T-helper 2 cell treated with Interferon-gamma antibody and Interleukin-4, amounts not matched to agents 5 μg/mL and 100 μg/mL, for 36 hours (primary cell): ENCODE data around the gene CFAP119.

Source experiments
- DNase-seq: peaks from one replicate; pipeline ENCODE4 v3.0.0; 2021; ENCODE audit warnings: low spot score
- H3K27ac Mint-ChIP-seq: one replicate; pipeline ENCODE4 v1.8.0; 2021; ENCODE audit warnings: mild to moderate bottlenecking, mixed read lengths
- H3K27me3 Mint-ChIP-seq: one replicate; pipeline ENCODE4 v1.8.0; 2021; ENCODE audit warnings: low read depth, mixed read lengths
- H3K36me3 Mint-ChIP-seq: one replicate; pipeline ENCODE4 v1.8.0; 2021; ENCODE audit warnings: low read depth, mixed read lengths
- H3K4me1 Mint-ChIP-seq: one replicate; pipeline ENCODE4 v1.8.0; 2021; ENCODE audit warnings: low read depth, mixed read lengths
- H3K4me3 Mint-ChIP-seq: one replicate; pipeline ENCODE4 v1.8.0; 2022; ENCODE audit warnings: mild to moderate bottlenecking, moderate library complexity, mixed read lengths
- H3K9me3 Mint-ChIP-seq: one replicate; pipeline ENCODE4 v1.8.0; 2021; ENCODE audit warnings: mixed read lengths

CFAP119 gene

DNA sequence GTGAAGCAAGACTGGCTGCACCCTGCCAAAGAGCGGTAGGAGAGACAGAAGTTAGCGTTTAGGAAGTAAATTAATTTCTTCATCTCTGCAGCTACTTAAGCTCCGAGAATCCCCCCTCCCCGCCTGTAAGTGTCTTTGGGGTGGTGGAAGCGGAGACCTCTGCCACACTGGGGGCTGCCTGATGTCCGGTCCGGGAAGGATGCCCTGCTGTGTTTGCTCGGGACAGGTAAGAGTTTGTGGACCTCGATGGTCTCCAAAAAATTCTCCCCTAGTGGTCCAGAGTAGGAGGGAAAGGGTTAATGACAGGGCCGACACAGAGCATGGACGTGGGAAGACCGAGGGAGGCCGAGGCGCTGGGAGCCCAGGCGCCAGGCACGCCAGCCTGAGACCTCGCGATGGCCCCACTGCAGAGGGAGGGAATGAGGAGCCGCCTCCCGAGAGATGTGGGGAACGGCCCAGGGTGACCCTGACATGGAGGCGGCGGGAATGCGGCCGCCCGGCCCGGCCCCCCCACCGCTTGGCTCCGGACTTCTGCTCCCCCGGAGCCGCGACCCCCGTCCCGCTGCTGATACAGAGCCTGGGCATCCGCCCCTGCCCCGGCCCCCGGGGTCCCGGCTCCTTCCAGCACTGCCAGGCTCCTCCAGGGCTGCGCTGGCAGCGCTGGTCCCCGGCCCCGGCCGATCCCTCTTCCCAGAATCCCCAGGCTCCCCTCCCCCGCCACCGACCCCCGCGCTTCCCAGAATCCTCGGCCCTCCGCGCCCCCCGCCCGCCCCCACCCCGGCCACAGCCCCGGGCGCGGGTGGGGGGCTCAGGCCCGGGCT is 24.5 kb upstream of the CFAP119 start:
- H3K27ac Mint-ChIP-seq: no peak overlapping the region
- no peak for DNase-seq
- H3K4me1 Mint-ChIP-seq: no peaks in the 10 kb centered on the region
- peaks cover 39% of the 10 kb centered on the region for H3K27me3 Mint-ChIP-seq
- H3K9me3 Mint-ChIP-seq: no peaks in the 10 kb centered on the region
- H3K4me3 Mint-ChIP-seq: no peak overlapping the region
- H3K36me3 Mint-ChIP-seq: no peaks in the 10 kb centered on the region

DNA sequence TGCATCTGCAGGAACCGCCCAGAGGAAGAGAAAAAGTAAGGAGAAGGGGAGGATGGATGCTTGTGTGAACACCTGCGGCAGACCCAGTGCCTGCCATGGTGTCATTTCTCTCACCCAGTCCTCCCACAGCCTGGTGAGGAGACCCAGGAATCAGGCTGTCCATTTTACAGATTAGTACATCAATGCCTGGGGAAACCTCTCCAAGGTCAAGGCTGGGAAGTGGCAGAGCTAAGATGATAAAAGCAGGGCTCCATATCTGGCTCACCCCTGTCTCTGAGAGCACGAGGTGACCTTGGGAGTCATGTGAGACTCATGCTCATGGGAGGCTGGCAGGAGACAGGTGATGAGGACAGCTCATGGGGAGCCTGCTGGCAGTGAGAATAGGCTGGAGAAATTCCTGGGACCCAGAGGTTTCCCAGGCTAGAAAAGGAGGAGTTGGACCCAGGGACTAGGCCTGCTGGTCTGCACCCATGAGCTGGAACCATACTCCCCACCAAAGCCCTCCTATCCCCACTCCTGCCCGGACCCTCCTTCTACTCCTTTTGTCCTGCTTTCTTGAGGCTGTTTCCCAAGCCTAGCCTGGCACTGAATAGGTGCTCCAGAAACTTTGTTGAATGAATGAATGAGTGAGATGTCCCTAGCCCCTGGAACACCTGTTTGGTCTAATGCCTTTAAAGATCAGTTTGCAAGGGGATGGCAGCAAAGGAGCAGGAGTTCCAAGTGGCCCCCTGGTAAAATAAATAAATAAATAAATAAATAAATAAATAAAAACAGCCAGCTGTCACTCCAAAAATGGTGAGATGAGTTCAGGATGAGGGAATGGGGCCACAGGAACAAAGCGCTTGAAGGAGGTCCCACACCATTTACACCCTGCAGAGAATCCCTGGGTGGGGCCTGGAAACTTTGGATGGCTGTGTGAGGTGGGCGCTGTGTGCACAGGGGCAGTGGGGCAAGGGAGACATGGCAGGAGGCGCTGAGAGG is 23.6 kb upstream of the CFAP119 start:
- DNase-seq: no peak
- no peaks in the 10 kb centered on the region for H3K9me3 Mint-ChIP-seq
- H3K36me3 Mint-ChIP-seq: no peaks in the 10 kb centered on the region
- no peak overlapping the region for H3K27ac Mint-ChIP-seq
- H3K4me3 Mint-ChIP-seq: no peak overlapping the region
- no peaks in the 10 kb centered on the region for H3K4me1 Mint-ChIP-seq
- peaks cover 39% of the 10 kb centered on the region for H3K27me3 Mint-ChIP-seq

DNA sequence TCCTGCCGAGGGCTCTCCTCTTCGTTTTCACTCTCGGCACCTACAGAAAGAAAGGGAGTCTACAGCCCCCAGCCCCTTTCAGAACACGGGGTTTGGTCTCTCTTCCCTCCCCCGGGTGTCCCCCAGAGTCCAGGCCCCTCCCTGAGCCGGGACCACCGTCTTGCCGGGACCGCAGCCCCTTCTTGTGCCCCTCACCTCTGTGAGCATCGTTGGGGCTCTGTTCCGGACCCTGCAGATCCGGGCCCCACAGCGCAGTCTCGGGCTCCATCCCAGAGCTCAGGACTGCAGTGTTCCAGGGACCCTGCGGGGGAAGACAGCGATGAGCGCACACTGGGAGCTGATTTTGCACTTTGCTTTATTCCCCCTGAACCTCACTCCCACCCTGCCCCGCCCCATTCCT is 22.4 kb upstream of the CFAP119 start:
- Mint-ChIP-seq H3K4me3 (no peak overlapping the region), H3K36me3 (no peaks in the 10 kb centered on the region), H3K27ac (no peak overlapping the region), H3K27me3 (peaks cover 39% of the 10 kb centered on the region), H3K4me1 (no peaks in the 10 kb centered on the region), H3K9me3 (no peaks in the 10 kb centered on the region)
- no peak for DNase-seq

DNA sequence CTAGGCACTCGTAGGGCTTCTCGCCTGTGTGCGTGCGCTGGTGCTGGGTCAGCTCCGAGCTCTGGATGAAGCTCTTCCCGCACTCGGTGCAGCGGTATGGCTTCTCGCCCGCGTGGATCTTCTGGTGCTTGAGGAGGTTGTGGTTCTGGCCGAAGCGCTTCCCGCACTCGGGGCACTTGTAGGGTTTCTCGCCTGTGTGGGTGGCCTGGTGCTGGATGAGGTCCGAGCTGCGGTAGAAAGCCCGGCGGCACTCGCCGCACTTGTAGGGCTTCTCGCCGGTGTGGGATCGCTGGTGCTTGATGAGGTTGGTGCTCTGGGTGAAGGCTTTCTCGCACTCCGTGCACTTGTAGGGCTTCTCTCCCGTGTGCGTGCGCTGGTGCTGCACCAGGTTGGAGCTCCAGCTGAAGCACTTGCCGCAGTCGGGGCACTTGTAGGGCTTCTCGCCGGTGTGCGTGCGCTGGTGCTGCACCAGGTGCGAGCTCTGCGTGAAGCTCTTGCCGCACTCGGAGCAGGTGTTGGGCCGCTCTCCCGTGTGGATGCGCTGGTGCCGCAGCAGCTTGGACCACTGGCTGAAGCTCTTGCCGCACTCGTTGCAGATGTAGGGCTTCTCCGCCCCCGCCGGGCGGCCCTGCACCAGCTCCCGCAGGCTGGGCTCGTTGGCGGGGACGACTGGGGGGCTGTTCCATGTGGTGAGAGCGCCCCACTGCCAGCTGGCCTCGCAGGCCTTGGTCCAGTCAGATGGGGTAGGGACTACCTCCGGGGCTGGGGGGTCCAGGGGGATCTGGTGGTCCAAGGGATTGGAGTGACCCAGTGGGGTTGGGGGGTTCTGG is 21.6 kb upstream of the CFAP119 start:
- Mint-ChIP-seq H3K4me3 (no peak overlapping the region), H3K9me3 (no peaks in the 10 kb centered on the region), H3K36me3 (no peaks in the 10 kb centered on the region), H3K27ac (no peak overlapping the region), H3K27me3 (peaks cover 34% of the 10 kb centered on the region), H3K4me1 (no peaks in the 10 kb centered on the region)
- no peak for DNase-seq

DNA sequence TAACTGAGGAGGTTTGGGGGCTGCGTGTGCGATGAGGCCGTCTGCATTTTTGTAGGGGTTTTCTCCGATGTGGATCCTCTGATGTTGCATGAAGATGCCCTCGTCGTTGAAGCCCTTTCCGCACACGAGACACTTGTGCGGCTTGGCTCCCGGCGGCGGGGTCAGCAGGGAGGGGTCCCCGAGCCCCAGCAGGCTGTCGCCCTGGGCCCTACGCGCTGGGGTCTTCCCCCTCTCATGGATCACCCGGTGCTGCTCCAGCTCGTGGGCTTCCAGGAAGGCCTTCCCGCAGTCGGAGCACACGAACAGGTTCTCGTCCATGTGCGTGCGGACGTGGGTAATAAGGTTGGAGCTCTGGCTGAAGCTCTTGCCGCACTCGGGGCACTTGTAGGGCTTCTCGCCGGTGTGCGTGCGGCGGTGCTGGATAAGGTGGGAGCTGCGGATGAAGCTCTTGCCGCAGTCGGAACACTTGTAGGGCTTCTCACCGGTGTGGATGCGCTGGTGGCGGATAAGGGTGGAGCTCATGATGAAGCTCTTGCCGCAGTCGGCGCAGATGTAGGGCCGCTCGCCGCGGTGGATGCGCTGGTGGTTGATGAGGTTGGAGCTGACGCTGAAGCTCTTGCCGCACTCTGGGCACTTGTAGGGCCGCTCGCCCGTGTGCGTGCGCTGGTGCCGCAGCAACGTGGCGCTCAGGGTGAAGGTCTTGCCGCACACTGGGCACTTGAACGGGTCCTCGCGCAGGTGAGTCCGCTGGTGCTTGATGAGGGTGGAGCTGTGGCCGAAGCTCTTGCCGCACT is 20.8 kb upstream of the CFAP119 start:
- Mint-ChIP-seq H3K27ac (no peak overlapping the region), H3K27me3 (peaks cover 26% of the 10 kb centered on the region), H3K36me3 (no peaks in the 10 kb centered on the region), H3K4me1 (no peaks in the 10 kb centered on the region), H3K4me3 (no peak overlapping the region), H3K9me3 (no peaks in the 10 kb centered on the region)
- no peak for DNase-seq

DNA sequence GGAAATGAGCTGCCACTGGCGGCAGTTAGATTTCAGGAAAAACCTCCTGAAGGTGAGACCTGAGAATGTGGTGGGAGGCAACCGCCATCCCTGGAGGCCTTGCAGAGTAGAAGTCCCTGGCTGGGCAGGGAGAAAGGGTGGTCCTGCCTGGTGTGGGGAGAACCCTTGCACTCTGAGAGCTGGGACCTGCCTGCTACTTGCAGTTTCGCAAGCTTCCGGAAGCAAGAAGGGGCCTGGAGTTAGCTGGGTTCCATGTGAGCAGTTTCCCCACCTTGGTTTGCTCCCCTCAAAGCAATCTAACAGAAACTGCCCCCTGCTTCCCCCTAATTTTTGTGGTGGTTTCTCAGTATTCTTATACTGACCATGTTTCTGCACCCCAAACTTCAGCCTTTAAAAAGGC is 18.7 kb upstream of the CFAP119 start:
- H3K27me3 Mint-ChIP-seq: peaks cover 11% of the 10 kb centered on the region
- H3K36me3 Mint-ChIP-seq: no peaks in the 10 kb centered on the region
- H3K27ac Mint-ChIP-seq: no peak overlapping the region
- no peak overlapping the region for H3K4me3 Mint-ChIP-seq
- DNase-seq: no peak
- peaks cover 6% of the 10 kb centered on the region for H3K4me1 Mint-ChIP-seq
- no peaks in the 10 kb centered on the region for H3K9me3 Mint-ChIP-seq

DNA sequence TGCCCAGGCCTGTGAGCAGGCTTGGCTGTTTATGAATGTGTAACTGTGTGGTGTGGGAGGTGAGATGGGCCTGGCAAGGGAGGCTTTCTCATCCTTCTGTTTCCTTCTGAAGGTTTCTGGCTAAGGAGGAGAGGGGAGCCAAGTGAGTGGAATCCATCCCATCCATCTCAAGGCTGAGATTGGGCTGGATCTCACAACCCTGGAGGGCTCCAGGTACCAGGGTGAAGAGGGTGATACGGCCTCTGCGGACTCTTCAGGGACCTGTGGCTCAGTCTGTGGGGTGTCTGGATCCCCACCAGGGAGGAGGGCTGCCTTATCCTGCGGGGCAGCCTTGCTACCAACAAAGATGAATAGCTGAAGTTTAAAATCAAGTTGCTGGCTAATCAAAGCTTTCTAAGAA is 18.2 kb upstream of the CFAP119 start:
- Mint-ChIP-seq H3K27me3 (peaks cover 5% of the 10 kb centered on the region), H3K4me3 (no peak overlapping the region), H3K36me3 (no peaks in the 10 kb centered on the region), H3K4me1 (peaks cover 6% of the 10 kb centered on the region), H3K9me3 (no peaks in the 10 kb centered on the region), H3K27ac (no peak overlapping the region)
- no peak for DNase-seq

DNA sequence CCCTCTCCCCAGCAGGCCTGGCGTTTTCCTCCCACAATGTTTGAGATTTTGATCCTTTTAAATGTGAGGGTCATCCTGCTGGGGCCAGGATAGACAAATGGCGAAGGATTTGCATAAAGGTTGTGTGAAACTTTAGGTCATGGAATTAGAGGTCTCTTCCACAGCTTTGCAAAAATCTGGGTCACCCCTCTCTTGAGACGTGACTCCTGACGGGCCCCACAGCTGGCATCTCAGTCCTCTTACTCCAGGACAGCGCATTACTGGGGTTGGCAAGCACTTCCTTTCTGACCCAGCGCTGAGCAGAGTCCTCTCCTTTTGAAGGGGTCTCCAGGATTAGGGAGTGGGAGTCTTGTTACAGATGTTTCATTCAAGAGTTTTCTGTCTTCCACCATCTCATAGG is 17.7 kb upstream of the CFAP119 start:
- peaks cover 2% of the 10 kb centered on the region for H3K27me3 Mint-ChIP-seq
- H3K36me3 Mint-ChIP-seq: peaks cover 2% of the 10 kb centered on the region

DNA sequence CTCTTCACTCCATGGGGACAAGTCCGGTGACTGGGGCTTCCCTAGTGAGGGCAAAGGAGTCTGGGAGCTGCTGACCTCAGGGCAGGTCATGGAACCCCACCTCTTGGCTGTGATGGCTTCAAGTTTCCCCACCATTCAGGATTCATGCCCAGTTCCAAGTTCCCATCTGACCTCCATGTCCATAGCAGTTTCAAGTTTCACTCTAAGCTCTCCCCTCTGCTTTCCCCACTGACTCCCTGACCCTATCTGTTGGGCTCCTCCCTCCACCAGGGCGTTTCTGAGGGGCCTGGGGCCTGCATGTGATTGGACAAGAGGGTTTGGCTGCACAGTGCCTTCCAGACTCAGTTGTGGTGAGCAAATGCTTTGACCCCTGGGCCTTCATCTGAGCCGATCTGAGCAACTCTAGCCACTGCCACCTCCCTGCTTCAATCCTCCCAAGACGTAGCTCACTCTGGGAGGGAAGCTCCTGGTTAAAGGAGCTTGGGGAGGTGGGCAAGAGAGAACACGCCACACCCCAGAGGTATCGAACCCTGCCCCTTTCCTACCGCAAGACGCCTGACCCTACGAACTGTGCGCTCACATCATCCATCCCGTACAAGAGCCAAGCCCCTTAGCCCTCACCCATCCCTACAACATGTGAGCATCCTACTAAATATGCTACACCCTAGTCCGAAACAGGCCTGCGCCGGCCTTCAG is 16.8 kb upstream of the CFAP119 start:
- Mint-ChIP-seq H3K27me3 (no peaks in the 10 kb centered on the region), H3K9me3 (no peaks in the 10 kb centered on the region), H3K36me3 (peaks cover 5% of the 10 kb centered on the region), H3K27ac (no peak overlapping the region), H3K4me3 (no peak overlapping the region), H3K4me1 (peaks cover 9% of the 10 kb centered on the region)
- DNase-seq: no peak

More for the DNA sequence above, 17.7 kb upstream of the CFAP119 start:
- Mint-ChIP-seq H3K4me3 (no peak overlapping the region), H3K4me1 (peaks cover 8% of the 10 kb centered on the region), H3K27ac (no peak overlapping the region), H3K9me3 (no peaks in the 10 kb centered on the region)
- DNase-seq: no peak

DNA sequence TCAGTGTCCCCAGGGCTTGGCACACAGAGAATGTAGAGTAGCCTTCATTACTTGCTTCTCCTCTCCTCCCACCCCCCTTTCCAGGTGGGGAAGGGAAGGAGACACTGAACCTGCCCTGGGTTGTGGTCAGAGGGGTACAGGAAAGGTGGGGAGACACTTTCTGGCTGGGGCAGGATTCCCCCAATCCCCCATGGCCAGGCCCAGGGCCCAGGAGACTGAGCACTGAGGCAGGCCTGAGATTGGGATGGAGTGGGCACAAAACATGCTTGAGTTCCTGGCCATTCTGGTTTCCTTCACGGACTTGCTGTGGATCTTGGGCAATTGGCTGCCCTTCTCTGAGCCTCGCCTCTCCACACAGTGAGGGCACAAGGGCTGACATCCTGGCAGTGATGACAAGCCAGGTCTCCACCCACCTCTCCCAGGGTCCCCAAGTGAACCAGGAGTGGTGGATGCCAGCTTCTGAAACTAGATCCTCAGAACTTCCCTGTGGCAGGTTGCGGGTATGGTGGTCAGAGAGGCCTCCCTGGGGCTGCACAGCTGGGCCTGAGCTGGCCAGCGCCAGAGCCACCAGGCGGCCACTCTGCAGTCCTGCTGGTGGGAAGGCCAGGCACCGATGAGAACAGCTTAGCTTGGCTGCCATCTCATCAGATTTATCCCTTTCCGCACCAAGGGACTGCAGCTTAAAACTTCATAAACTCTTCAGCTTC is 15.9 kb upstream of the CFAP119 start:
- peaks cover 12% of the 10 kb centered on the region for H3K36me3 Mint-ChIP-seq
- H3K27ac Mint-ChIP-seq: no peak overlapping the region
- H3K4me1 Mint-ChIP-seq: peaks cover 10% of the 10 kb centered on the region
- H3K4me3 Mint-ChIP-seq: peak overlapping the region; percentile 94
- H3K9me3 Mint-ChIP-seq: no peaks in the 10 kb centered on the region
- DNase-seq: no peak
- no peaks in the 10 kb centered on the region for H3K27me3 Mint-ChIP-seq

DNA sequence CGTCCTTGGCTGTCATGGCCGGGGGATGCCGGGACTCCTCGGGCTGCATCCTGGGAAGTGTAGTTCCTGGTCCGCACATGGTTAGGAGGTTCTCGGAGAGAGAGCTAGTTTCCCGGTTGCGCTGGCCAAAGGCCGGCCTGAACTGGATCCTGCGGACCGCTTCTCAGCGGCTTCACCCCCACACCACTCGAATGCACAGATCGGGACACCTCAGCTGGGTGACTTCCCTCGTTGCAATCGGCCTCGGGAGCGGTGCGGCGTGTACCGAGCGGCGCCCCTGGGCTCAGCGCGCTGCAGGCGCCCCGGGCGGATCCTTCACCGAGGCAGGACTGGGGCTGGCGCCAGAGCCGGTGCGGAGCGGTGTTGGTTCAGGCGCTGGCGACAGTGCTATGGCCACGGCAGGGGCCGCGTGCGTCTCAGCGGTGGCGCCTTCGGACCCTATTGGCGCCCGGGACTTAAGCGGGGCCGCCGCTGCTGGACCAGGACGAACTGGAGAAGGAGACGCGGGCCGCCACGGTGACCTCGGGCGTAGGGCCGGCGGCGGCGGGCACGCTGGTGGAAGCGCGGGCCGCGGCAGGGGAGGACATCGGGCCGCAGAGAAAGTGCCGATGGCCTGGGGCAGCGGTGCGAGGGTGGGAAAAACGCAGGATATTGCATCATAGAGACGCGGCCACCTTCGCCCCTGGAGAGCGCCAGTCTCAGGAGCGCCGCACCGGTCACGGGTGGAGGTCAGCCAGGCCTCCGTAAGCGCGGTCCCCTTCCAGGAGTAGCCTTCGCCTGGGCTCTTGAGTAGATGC is 13.7 kb upstream of the CFAP119 start:
- peaks cover 21% of the 10 kb centered on the region for H3K36me3 Mint-ChIP-seq
- peak; percentile 63 for DNase-seq
- H3K9me3 Mint-ChIP-seq: no peaks in the 10 kb centered on the region
- peak overlapping the region; percentile 94 for H3K4me3 Mint-ChIP-seq
- peaks cover 12% of the 10 kb centered on the region for H3K4me1 Mint-ChIP-seq
- no peaks in the 10 kb centered on the region for H3K27me3 Mint-ChIP-seq
- H3K27ac Mint-ChIP-seq: peak overlapping the region; percentile 93

DNA sequence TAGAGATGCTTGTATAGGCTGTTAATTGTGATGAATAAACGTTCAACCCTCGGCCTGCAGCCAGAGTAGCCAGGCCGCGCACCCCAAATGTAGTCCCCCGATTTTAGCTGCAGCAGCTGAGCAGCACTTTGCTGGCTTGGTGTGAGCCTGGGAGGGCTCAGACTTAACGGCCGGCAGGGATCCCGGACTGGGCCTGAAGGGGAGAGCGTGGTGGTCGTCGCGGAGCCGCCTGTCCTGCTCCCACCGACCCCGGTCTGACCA is 13.2 kb upstream of the CFAP119 start:
- peak overlapping the region; percentile 93 for H3K27ac Mint-ChIP-seq
- peaks cover 12% of the 10 kb centered on the region for H3K4me1 Mint-ChIP-seq
- DNase-seq: no peak
- H3K4me3 Mint-ChIP-seq: peak overlapping the region; percentile 94
- no peaks in the 10 kb centered on the region for H3K9me3 Mint-ChIP-seq
- H3K36me3 Mint-ChIP-seq: peaks cover 25% of the 10 kb centered on the region
- no peaks in the 10 kb centered on the region for H3K27me3 Mint-ChIP-seq
